IMR-90 (cell line): ENCODE measurements around the gene DCDC2B. TPM values are rescaled to one million over a fixed set of nuclear protein-coding genes. Genes with fewer than 3 reads are reported as not detected.

ENCODE experiments used
- ATAC-seq: fragments of 200-7000 bp; cut with Tn5 transposase; 2 replicates; pipeline ENCODE4 v1.9.1; 2020; ENCODE audit warnings: low read depth, mild to moderate bottlenecking, moderate library complexity
- BruUV-seq: library from RNA; stranded (reverse); fragments of 400-500 nt; replicated peaks from 2 replicates; lab custom pipeline; 2021; lab: Mats Ljungman, UMichigan
- CTCF ChIA-PET: fragments of 300-600 bp; formaldehyde crosslinking; extraction: SDS; loops from one replicate; lab custom pipeline; 2021; ENCODE audit warnings: antibody characterized with exemption; lab: Yijun Ruan, JAX
- POLR2A ChIA-PET: fragments of 300-600 bp; sonication (Branson Sonifier 250); formaldehyde crosslinking; loops from one replicate; lab custom pipeline; 2022; ENCODE audit warnings: antibody characterized with exemption; ENCODE audit not compliant: unreplicated experiment; lab: Charles Lee
- DNase-seq: peaks from one replicate; pipeline ENCODE4 v3.0.0; 2013
- H2AFZ ChIP-seq: replicated peaks from 2 replicates; pipeline ENCODE3; 2013; ENCODE audit warnings: low read length, mild to moderate bottlenecking; ENCODE audit not compliant: poor library complexity
- H2AK5ac ChIP-seq: 2 replicates; pipeline ENCODE4 v1.6.1; 2013; ENCODE audit warnings: low read depth, low read length, inconsistent platforms
- H2AK9ac ChIP-seq: replicated peaks from 2 replicates; pipeline ENCODE3; 2013; ENCODE audit warnings: mild to moderate bottlenecking, low read depth, low read length, moderate library complexity; ENCODE audit not compliant: poor library complexity
- H2BK120ac ChIP-seq: 2 replicates; pipeline ENCODE4 v1.6.1; 2013; ENCODE audit warnings: low read depth, low read length, inconsistent platforms
- H2BK15ac ChIP-seq: 3 replicates; pipeline ENCODE4 v1.6.1; 2013; ENCODE audit warnings: low read depth, low read length, inconsistent platforms
- H2BK20ac ChIP-seq: 2 replicates; pipeline ENCODE4 v1.6.1; 2013; ENCODE audit warnings: low read depth, mild to moderate bottlenecking, inconsistent platforms, low read length, moderate library complexity
- H2BK5ac ChIP-seq: 2 replicates; pipeline ENCODE4 v1.6.1; 2013; ENCODE audit warnings: mild to moderate bottlenecking, low read depth, low read length, inconsistent platforms; ENCODE audit not compliant: poor library complexity, severe bottlenecking
- H3K14ac ChIP-seq: replicated peaks from 2 replicates; pipeline ENCODE4 v1.6.1; 2013; ENCODE audit warnings: low read depth, low read length, inconsistent platforms
- H3K18ac ChIP-seq: 2 replicates; pipeline ENCODE4 v1.6.1; 2013; ENCODE audit warnings: low read depth, low read length, control low read depth
- H3K23ac ChIP-seq: 2 replicates; pipeline ENCODE4 v1.6.1; 2013; ENCODE audit warnings: low read depth, low read length, inconsistent platforms
- H3K27ac ChIP-seq: 2 replicates; pipeline ENCODE4 v1.5.1; 2013; ENCODE audit warnings: mild to moderate bottlenecking, control low read depth, low read length; ENCODE audit not compliant: insufficient read depth
- H3K27me3 ChIP-seq: 2 replicates; pipeline ENCODE4 v1.6.1; 2013; ENCODE audit warnings: low read length; ENCODE audit not compliant: control insufficient read depth, insufficient read depth
- H3K36me3 ChIP-seq: 2 replicates; pipeline ENCODE4 v1.6.1; 2013; ENCODE audit warnings: low read length, mixed read lengths; ENCODE audit not compliant: control insufficient read depth, insufficient read depth
- H3K4ac ChIP-seq: 2 replicates; pipeline ENCODE4 v1.6.1; 2013; ENCODE audit warnings: low read depth, low read length, inconsistent platforms
- H3K4me1 ChIP-seq: 2 replicates; pipeline ENCODE4 v1.6.1; 2013; ENCODE audit warnings: low read length, mixed read lengths; ENCODE audit not compliant: control insufficient read depth, insufficient read depth
- H3K4me2 ChIP-seq: 2 replicates; pipeline ENCODE4 v1.6.1; 2013; ENCODE audit warnings: low read depth, mild to moderate bottlenecking, control low read depth, low read length, moderate library complexity
- H3K4me3 ChIP-seq: 2 replicates; pipeline ENCODE4 v1.5.1; 2013; ENCODE audit warnings: low read depth, mild to moderate bottlenecking, control low read depth, low read length, moderate library complexity; ENCODE audit not compliant: insufficient read depth
- H3K56ac ChIP-seq: 2 replicates; pipeline ENCODE4 v1.6.1; 2013; ENCODE audit warnings: low read length, inconsistent platforms; ENCODE audit not compliant: insufficient read depth; ENCODE audit errors: extremely low read depth
- H3K79me1 ChIP-seq, 2 experiments: 2 replicates each; pipeline ENCODE4 v1.6.1; 2013; ENCODE audit warnings: low read length in 2 of 2, inconsistent platforms in 1 of 2, low read depth in 1 of 2
- H3K9ac ChIP-seq: 2 replicates; pipeline ENCODE4 v1.6.1; 2013; ENCODE audit warnings: low read depth, low read length, control low read depth
- H3K9me1 ChIP-seq: 2 replicates; pipeline ENCODE4 v1.6.1; 2013; ENCODE audit warnings: low read length, inconsistent platforms; ENCODE audit not compliant: insufficient read depth
- H3K9me3 ChIP-seq: 2 replicates; pipeline ENCODE4 v1.6.1; 2013; ENCODE audit warnings: low read length; ENCODE audit not compliant: control insufficient read depth, insufficient read depth
- H4K20me1 ChIP-seq: 2 replicates; pipeline ENCODE4 v1.6.1; 2013; ENCODE audit warnings: low read length, inconsistent platforms; ENCODE audit not compliant: insufficient read depth
- H4K5ac ChIP-seq: 2 replicates; pipeline ENCODE4 v1.6.1; 2013; ENCODE audit warnings: mild to moderate bottlenecking, low read depth, low read length, control low read depth
- H4K8ac ChIP-seq, 2 experiments: 2 replicates each; pipeline ENCODE4 v1.6.1; 2013; ENCODE audit warnings: low read depth in 2 of 2, low read length in 2 of 2, control low read depth in 1 of 2, inconsistent platforms in 1 of 2
- H4K91ac ChIP-seq: 2 replicates; pipeline ENCODE4 v1.6.1; 2013; ENCODE audit warnings: low read depth, low read length, inconsistent platforms; ENCODE audit not compliant: insufficient read depth
- BHLHE40 ChIP-seq: fragments of 150-350 bp; IDR thresholded peaks from 2 replicates; pipeline ENCODE4 v1.6.1; 2016; ENCODE audit warnings: mild to moderate bottlenecking, low read depth, low read length
- CEBPB ChIP-seq: IDR thresholded peaks from 2 replicates; pipeline ENCODE4 v1.6.1; 2012; ENCODE audit warnings: low read depth, low read length, improper control_type of control experiment
- CHD1 ChIP-seq: IDR thresholded peaks from 2 replicates; pipeline ENCODE4 v1.6.1; 2012; ENCODE audit warnings: low read depth, low read length, improper control_type of control experiment
- ELK1 ChIP-seq: fragments of 150-350 bp; IDR thresholded peaks from 2 replicates; pipeline ENCODE4 v1.6.1; 2016; ENCODE audit warnings: low read depth, mild to moderate bottlenecking, low read length, moderate library complexity, borderline replicate concordance
- MAFK ChIP-seq: IDR thresholded peaks from 2 replicates; pipeline ENCODE4 v1.6.1; 2012; ENCODE audit warnings: low read depth, low read length, improper control_type of control experiment
- MXI1 ChIP-seq: IDR thresholded peaks from 2 replicates; pipeline ENCODE4 v1.6.1; 2012; ENCODE audit warnings: low read depth, mild to moderate bottlenecking, low read length, moderate library complexity, borderline replicate concordance
- NFE2L2 ChIP-seq: fragments of 150-350 bp; IDR thresholded peaks from 2 replicates; pipeline ENCODE4 v1.6.1; 2016; ENCODE audit warnings: low read depth, mild to moderate bottlenecking, low read length
- POLR2A ChIP-seq: IDR thresholded peaks from 2 replicates; pipeline ENCODE4 v1.6.1; 2012; ENCODE audit warnings: mild to moderate bottlenecking, low read depth, low read length
- RAD21 ChIP-seq: IDR thresholded peaks from 2 replicates; pipeline ENCODE4 v1.6.1; 2012; ENCODE audit warnings: low read length, improper control_type of control experiment
- RCOR1 ChIP-seq: IDR thresholded peaks from 2 replicates; pipeline ENCODE4 v1.6.1; 2012; ENCODE audit warnings: mild to moderate bottlenecking, low read length, improper control_type of control experiment; ENCODE audit not compliant: insufficient replicate concordance
- RFX5 ChIP-seq: IDR thresholded peaks from 2 replicates; pipeline ENCODE4 v1.8.0; 2012; ENCODE audit warnings: low read depth, mild to moderate bottlenecking, low read length, moderate library complexity
- USF2 ChIP-seq: fragments of 150-350 bp; IDR thresholded peaks from 2 replicates; pipeline ENCODE4 v1.6.1; 2017; ENCODE audit warnings: mild to moderate bottlenecking, antibody characterized with exemption, low read length, low read depth
- WGBS, 2 experiments: methylation state at CpG; one replicate each; pipeline versions ENCODE4 v1.1.5 to v1.1.7; 2013; ENCODE audit warnings: missing lambda C conversion rate in 2 of 2; ENCODE audit not compliant: insufficient read length in 1 of 2; ENCODE audit errors: extremely low coverage in 2 of 2; 5-methylcytosine and 5-hydroxymethylcytosine counted together
- dilution Hi-C: fragments of 300-500 bp; cut with HindIII; formaldehyde crosslinking; loops from one replicate; pipeline ENCODE4 v1.14.3; 2018; ENCODE audit warnings: low sequenced_read_pairs; ENCODE audit not compliant: unreplicated experiment
- in situ Hi-C: fragments of 300-500 bp; cut with MboI; formaldehyde crosslinking; loops from 3 replicates; pipeline ENCODE4 v1.14.3; 2019; ENCODE audit warnings: low sequenced_read_pairs, inconsistent platforms, mixed read lengths
- intact Hi-C: fragments of 100-400 bp; cut with micrococcal nuclease; formaldehyde crosslinking; loops from 2 replicates; pipeline ENCODE4 v1.10.0; 2022
- polyA plus RNA-seq, 3 experiments: library from polyadenylated mRNA; depleted of rRNA; stranded (reverse); fragments of >200 nt; gene quantifications; 2 replicates each; pipeline ENCODE4 v1.2.3, GENCODE V29; 2012; ENCODE audit warnings: low replicate concordance in 1 of 3
- total RNA-seq: library from RNA; depleted of rRNA; stranded (reverse); fragments of >200 nt; gene quantifications from 2 replicates; pipeline ENCODE4 v1.2.3, GENCODE V29; 2012
- TF ChIP-seq, protein P1 (sequence below): conservative IDR thresholded peaks from 2 replicates; pipeline ENCODE4 v1.5.1; 2012; ENCODE audit warnings: mild to moderate bottlenecking, low read depth, low read length, improper control_type of control experiment

Gene DCDC2B
- total and polyA plus RNA-seq, 2 of the 4 experiments (the other 2 are of a cell fraction), result not detected

- Histone ChIP-seq H2BK20ac (no peak overlapping the region), H3K4ac (no peak overlapping the region), H3K9me1 (no peaks in the 10 kb centered on the region; the same call in 1 of the 2 replicates), H2AK9ac (no peak overlapping the region), H3K27ac (no peak overlapping the region), H2BK15ac (no peak overlapping the region), H3K4me2 (no peak overlapping the region), H2BK5ac (no peak overlapping the region), H3K4me3 (no peak overlapping the region), H3K27me3 (no peaks in the 10 kb centered on the region), H3K23ac (no peak overlapping the region), H2AFZ (no peak overlapping the region), H3K9me3 (no peaks in the 10 kb centered on the region), H4K20me1 (no peaks in the 10 kb centered on the region), H4K5ac (no peak overlapping the region), H4K8ac (no peak overlapping the region), H3K9ac (no peak overlapping the region), H3K56ac (no peak overlapping the region), H2BK120ac (no peak overlapping the region), H3K18ac (no peak overlapping the region), H3K14ac (no peak overlapping the region), H3K36me3 (peaks cover 56% of the 10 kb centered on the region), H2AK5ac (no peak overlapping the region), H3K4me1 (no peaks in the 10 kb centered on the region), H4K91ac (no peak overlapping the region), H3K79me1 (peaks cover 8 to 12% of the 10 kb centered on the region in 2 experiments; a peak in 3 of 4 replicates)
- no peak for TF ChIP-seq NFE2L2
- TF ChIP-seq BHLHE40, result no peak
- no peak for TF ChIP-seq CHD1
- TF ChIP-seq CEBPB, result no peak
- TF ChIP-seq, protein P1, sequence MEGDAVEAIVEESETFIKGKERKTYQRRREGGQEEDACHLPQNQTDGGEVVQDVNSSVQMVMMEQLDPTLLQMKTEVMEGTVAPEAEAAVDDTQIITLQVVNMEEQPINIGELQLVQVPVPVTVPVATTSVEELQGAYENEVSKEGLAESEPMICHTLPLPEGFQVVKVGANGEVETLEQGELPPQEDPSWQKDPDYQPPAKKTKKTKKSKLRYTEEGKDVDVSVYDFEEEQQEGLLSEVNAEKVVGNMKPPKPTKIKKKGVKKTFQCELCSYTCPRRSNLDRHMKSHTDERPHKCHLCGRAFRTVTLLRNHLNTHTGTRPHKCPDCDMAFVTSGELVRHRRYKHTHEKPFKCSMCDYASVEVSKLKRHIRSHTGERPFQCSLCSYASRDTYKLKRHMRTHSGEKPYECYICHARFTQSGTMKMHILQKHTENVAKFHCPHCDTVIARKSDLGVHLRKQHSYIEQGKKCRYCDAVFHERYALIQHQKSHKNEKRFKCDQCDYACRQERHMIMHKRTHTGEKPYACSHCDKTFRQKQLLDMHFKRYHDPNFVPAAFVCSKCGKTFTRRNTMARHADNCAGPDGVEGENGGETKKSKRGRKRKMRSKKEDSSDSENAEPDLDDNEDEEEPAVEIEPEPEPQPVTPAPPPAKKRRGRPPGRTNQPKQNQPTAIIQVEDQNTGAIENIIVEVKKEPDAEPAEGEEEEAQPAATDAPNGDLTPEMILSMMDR, result no peak
- no peak for TF ChIP-seq RAD21
- no peak for TF ChIP-seq MAFK
- no peak for TF ChIP-seq RFX5
- no peak for TF ChIP-seq MXI1
- no peak for TF ChIP-seq USF2
- TF ChIP-seq RCOR1, result no peak
- no peak for TF ChIP-seq ELK1
- no peak for TF ChIP-seq POLR2A
- intact Hi-C loops, result no loop called here
- WGBS, 2 experiments, result no CpG with 5 or more reads among the region's 2 CpGs
- no peak for DNase-seq
- dilution Hi-C loops, result no loop called here
- ChIA-PET CTCF (no interaction called here), POLR2A (no interaction called here)
- no peak for ATAC-seq
- in situ Hi-C loops, result no loop called here
- BruUV-seq, result no TSS peak
Measured at GRCh38 chr1:32163405-32163804, 45.5 kb upstream of the DCDC2B start.
